Measurements from ENCODE around the gene ACR.

ACR gene

DNA sequence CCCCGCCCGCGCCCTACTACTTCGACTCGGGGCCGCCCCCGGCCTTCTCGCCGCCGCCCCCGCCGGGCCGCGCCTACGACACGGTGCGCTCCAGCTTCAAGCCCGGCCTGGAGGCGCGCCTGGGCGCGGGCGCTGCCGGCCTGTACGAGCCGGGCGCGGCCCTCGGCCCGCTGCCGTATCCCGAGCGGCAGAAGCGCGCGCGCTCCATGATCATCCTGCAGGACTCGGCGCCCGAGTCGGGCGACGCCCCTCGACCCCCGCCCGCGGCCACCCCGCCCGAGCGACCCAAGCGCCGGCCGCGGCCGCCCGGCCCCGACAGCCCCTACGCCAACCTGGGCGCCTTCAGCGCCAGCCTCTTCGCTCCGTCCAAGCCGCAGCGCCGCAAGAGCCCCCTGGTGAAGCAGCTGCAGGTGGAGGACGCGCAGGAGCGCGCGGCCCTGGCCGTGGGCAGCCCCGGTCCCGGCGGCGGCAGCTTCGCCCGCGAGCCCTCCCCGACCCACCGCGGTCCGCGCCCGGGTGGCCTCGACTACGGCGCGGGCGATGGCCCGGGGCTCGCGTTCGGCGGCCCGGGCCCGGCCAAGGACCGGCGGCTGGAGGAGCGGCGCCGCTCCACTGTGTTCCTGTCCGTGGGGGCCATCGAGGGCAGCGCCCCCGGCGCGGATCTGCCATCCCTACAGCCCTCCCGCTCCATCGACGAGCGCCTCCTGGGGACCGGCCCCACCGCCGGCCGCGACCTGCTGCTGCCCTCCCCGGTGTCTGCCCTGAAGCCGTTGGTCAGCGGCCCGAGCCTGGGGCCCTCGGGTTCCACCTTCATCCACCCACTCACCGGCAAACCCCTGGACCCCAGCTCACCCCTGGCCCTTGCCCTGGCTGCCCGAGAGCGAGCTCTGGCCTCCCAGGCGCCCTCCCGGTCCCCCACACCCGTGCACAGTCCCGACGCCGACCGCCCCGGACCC is 17.4 kb upstream of the ACR start:
- H3K9ac ChIP-seq (ENCODE audit: low read depth, low read length): peak overlapping the region; percentile 35; the same call in 1 of the 2 replicates
- H3K4me3 ChIP-seq (ENCODE audit: low read length): peak overlapping the region; percentile 45

DNA sequence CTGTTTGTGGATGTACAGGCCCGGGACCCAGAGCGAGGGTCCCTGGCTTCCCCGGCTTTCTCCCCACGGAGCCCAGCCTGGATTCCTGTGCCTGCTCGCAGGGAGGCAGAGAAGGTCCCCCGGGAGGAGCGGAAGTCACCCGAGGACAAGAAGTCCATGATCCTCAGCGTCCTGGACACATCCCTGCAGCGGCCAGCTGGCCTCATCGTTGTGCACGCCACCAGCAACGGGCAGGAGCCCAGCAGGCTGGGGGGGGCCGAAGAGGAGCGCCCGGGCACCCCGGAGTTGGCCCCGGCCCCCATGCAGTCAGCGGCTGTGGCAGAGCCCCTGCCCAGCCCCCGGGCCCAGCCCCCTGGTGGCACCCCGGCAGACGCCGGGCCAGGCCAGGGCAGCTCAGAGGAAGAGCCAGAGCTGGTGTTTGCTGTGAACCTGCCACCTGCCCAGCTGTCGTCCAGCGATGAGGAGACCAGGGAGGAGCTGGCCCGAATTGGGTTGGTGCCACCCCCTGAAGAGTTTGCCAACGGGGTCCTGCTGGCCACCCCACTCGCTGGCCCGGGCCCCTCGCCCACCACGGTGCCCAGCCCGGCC is 16.7 kb upstream of the ACR start:
- Histone ChIP-seq H3K27ac (ENCODE audit: low read depth, low read length) (no peak overlapping the region), H3K36me3 (ENCODE audit: insufficient read depth, low read length) (no peaks in the 10 kb centered on the region), H3K27me3 (ENCODE audit: insufficient read depth, low read length) (peaks cover 57% of the 10 kb centered on the region), H3K9ac (ENCODE audit: low read depth, low read length) (0 out of 2 replicates have a peak overlapping the region, but pooled peaks have one; percentile 35), H3K4me1 (ENCODE audit: insufficient read depth, low read length) (no peaks in the 10 kb centered on the region), H3K9me3 (ENCODE audit: insufficient read depth, low read depth, low read length) (no peaks in the 10 kb centered on the region), H3K4me3 (ENCODE audit: low read length) (no peak overlapping the region)
- 85% methylated on average over 32 of the region's 32 CpGs for WGBS

More for the DNA sequence above, 17.4 kb upstream of the ACR start:
- Histone ChIP-seq H3K9me3 (ENCODE audit: insufficient read depth, low read depth, low read length) (no peaks in the 10 kb centered on the region), H3K36me3 (ENCODE audit: insufficient read depth, low read length) (no peaks in the 10 kb centered on the region), H3K27ac (ENCODE audit: low read depth, low read length) (no peak overlapping the region), H3K27me3 (ENCODE audit: insufficient read depth, low read length) (peaks cover 57% of the 10 kb centered on the region), H3K4me1 (ENCODE audit: insufficient read depth, low read length) (no peaks in the 10 kb centered on the region)
- WGBS: 10% methylated on average over 132 of the region's 132 CpGs

DNA sequence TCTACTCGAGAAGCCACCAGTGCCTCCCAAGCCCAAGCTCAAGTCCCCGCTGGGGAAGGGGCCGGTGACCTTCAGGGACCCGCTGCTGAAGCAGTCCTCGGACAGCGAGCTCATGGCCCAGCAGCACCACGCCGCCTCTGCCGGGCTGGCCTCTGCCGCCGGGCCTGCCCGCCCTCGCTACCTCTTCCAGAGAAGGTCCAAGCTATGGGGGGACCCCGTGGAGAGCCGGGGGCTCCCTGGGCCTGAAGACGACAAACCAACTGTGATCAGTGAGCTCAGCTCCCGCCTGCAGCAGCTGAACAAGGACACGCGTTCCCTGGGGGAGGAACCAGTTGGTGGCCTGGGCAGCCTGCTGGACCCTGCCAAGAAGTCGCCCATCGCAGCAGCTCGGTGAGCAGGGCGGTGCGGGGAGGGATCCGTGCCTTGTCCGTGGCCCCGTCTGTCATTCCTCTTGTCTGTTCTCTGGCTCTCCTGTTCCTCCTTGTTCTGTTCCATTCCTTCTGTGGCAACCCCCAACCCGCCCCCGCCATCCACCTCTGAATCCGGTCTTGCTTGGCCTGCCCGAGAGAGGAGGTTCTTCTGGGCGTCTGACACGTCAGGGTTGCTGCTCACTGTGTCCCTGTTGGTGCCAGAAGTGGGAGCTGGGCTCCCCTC is 15.8 kb upstream of the ACR start:
- WGBS: 91% methylated on average over 33 of the region's 33 CpGs
- Histone ChIP-seq H3K9ac (ENCODE audit: low read depth, low read length) (no peak overlapping the region), H3K9me3 (ENCODE audit: insufficient read depth, low read depth, low read length) (no peaks in the 10 kb centered on the region), H3K36me3 (ENCODE audit: insufficient read depth, low read length) (no peaks in the 10 kb centered on the region), H3K27me3 (ENCODE audit: insufficient read depth, low read length) (peaks cover 54% of the 10 kb centered on the region), H3K27ac (ENCODE audit: low read depth, low read length) (no peak overlapping the region), H3K4me1 (ENCODE audit: insufficient read depth, low read length) (no peaks in the 10 kb centered on the region), H3K4me3 (ENCODE audit: low read length) (no peak overlapping the region)

DNA sequence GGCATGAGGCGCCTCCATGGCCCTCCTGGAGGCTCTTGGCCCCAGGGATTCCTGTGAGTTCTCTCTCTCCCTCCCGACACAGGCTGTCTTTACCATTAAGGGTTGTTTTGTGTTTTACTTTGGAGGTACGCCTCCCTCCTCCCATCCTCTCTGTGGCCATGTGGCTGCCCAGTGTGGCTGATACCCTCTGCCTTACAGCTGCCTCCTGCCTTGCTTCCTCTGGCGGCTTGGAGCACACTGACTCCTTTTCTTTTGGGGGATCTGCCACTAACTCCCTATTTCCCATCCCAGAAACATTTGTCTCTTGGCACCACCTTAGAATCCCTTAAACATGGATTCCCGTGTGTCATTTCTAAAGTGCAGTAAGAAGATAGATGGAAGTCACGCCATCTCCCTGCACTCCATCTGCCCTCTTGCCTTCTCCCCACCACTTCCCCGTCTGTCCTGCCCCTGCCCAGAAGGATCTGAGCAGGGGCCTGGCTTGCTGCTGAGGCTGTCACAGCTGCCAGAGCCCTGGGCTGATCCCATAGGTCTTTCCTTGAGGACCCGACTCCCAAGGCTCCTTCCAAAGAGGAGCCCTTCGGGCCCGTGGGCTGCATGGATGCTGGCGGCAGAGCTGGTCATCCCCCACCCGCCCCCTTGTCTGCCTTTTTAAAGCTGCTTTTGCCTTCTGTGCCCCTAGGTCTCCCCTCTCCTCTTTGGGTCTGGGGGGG is 15.1 kb upstream of the ACR start:
- Histone ChIP-seq H3K4me1 (ENCODE audit: insufficient read depth, low read length) (no peaks in the 10 kb centered on the region), H3K36me3 (ENCODE audit: insufficient read depth, low read length) (no peaks in the 10 kb centered on the region), H3K4me3 (ENCODE audit: low read length) (no peak overlapping the region), H3K27ac (ENCODE audit: low read depth, low read length) (no peak overlapping the region), H3K9ac (ENCODE audit: low read depth, low read length) (no peak overlapping the region), H3K9me3 (ENCODE audit: insufficient read depth, low read depth, low read length) (no peaks in the 10 kb centered on the region), H3K27me3 (ENCODE audit: insufficient read depth, low read length) (peaks cover 47% of the 10 kb centered on the region)
- 90% methylated on average over 11 of the region's 12 CpGs for WGBS

DNA sequence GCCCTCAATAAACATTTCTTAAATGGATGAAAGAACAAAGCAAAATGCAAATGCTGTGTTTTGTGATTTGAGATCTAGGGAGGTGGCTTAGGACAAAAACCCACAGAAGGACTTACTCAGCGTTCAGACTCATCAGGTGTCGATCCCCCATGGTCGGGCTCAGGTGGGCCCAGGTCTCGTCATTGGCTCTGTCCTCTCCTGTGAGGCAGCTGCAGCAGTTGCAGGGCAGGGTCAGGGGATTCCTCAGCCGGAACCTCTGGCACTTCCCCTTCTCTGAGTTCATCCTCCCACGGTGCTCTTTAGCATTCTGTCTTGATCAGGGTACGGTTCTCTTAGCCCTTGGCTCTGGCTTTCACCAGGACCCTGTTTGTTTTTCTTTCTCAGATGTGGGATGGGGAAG is 14.0 kb upstream of the ACR start:
- H3K27ac ChIP-seq (ENCODE audit: low read depth, low read length): no peak overlapping the region

DNA sequence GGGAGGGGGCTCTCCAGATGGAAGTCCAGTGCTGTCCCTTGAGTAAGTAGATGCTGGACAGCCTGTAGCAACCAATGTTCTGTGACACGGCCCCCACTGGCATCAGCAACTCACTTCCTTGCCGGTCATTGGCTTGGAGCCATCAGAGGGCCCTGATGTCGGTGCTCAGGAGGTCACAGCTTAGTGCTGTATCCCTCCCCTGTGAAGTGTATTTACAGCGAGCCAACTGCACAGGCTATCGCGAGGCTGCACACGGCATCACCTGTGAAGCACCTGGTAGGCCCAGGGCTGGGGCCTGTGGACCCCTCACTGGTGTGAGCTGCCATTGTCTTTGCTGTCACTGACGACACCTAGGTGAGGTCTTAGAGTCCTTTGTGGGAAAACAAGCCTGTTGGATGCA is 13.4 kb upstream of the ACR start:
- Histone ChIP-seq H3K9ac (ENCODE audit: low read depth, low read length) (no peak overlapping the region), H3K27ac (ENCODE audit: low read depth, low read length) (no peak overlapping the region), H3K4me3 (ENCODE audit: low read length) (no peak overlapping the region), H3K4me1 (ENCODE audit: insufficient read depth, low read length) (no peaks in the 10 kb centered on the region), H3K9me3 (ENCODE audit: insufficient read depth, low read depth, low read length) (no peaks in the 10 kb centered on the region), H3K36me3 (ENCODE audit: insufficient read depth, low read length) (no peaks in the 10 kb centered on the region), H3K27me3 (ENCODE audit: insufficient read depth, low read length) (peaks cover 30% of the 10 kb centered on the region)
- 94% methylated on average over 8 of the region's 8 CpGs for WGBS

More for the DNA sequence above, 14.0 kb upstream of the ACR start:
- no peak overlapping the region for H3K4me3 ChIP-seq (ENCODE audit: low read length)
- no peak overlapping the region for H3K9ac ChIP-seq (ENCODE audit: low read depth, low read length)
- H3K36me3 ChIP-seq (ENCODE audit: insufficient read depth, low read length): no peaks in the 10 kb centered on the region
- H3K27me3 ChIP-seq (ENCODE audit: insufficient read depth, low read length): peaks cover 36% of the 10 kb centered on the region
- no peaks in the 10 kb centered on the region for H3K9me3 ChIP-seq (ENCODE audit: insufficient read depth, low read depth, low read length)
- WGBS: 74% methylated on average over 7 of the region's 7 CpGs
- no peaks in the 10 kb centered on the region for H3K4me1 ChIP-seq (ENCODE audit: insufficient read depth, low read length)

DNA sequence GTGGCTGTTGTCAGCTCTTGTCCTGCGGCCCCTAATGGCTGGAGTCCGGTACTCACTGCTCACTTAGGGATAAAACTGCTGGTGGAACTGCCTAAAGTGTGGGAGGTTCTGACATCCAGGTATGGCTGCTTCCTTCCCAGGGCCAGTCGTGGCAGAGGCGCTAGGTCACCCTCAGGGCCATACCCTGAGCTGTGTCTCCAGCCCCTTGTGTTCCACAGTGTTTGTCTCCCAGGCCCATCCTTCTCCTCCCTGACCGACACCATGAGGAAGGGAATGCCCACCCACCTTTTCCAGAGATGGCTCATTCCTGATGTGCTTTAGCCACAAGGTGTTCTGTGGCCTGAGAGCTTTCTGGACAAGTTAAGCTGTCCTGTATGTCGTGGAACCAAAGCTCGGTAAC is 12.4 kb upstream of the ACR start:
- Histone ChIP-seq H3K9me3 (ENCODE audit: insufficient read depth, low read depth, low read length) (no peaks in the 10 kb centered on the region), H3K27me3 (ENCODE audit: insufficient read depth, low read length) (peaks cover 24% of the 10 kb centered on the region), H3K36me3 (ENCODE audit: insufficient read depth, low read length) (no peaks in the 10 kb centered on the region), H3K9ac (ENCODE audit: low read depth, low read length) (no peak overlapping the region), H3K27ac (ENCODE audit: low read depth, low read length) (no peak overlapping the region), H3K4me1 (ENCODE audit: insufficient read depth, low read length) (no peaks in the 10 kb centered on the region), H3K4me3 (ENCODE audit: low read length) (no peak overlapping the region)
- 93% methylated on average over 7 of the region's 7 CpGs for WGBS

DNA sequence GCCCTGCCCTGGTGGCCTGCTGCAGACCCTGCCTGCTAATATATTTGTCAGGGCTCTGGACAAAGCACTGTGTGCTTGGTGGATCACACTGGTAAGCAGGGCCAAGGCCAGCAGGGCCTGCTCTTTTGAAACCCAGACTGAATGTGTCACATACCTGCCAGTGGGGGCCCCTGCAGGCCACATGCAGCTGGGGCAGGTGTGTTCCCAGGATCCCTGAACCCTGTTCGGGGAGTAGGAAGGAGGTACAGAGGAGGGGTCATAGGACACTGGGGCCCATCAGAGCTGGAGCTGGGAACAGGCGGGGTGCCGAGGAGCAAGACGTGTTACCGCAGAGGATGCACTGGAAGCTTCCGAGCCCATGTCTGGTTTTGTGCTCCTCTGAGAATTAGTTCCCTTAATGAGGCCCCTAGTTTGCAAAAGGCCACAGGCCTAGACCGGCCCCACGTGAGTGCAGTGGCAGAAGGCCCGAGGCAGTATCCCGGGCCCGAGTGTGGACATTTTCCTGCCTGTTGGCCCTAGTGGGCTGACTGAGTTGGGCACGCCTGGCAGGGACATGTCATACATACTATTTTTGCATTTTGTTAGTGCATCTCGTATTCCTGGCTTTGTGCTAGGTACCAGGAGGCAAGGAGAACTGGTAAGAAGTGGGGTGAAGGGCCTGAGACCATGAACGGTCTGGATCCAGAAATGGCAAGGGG is 11.2 kb upstream of the ACR start:
- no peaks in the 10 kb centered on the region for H3K4me1 ChIP-seq (ENCODE audit: insufficient read depth, low read length)
- no peak overlapping the region for H3K4me3 ChIP-seq (ENCODE audit: low read length)
- no peak overlapping the region for H3K9ac ChIP-seq (ENCODE audit: low read depth, low read length)
- H3K27me3 ChIP-seq (ENCODE audit: insufficient read depth, low read length): peaks cover 22% of the 10 kb centered on the region
- H3K36me3 ChIP-seq (ENCODE audit: insufficient read depth, low read length): no peaks in the 10 kb centered on the region
- no peak overlapping the region for H3K27ac ChIP-seq (ENCODE audit: low read depth, low read length)
- H3K9me3 ChIP-seq (ENCODE audit: insufficient read depth, low read depth, low read length): no peaks in the 10 kb centered on the region
- WGBS: 93% methylated on average over 14 of the region's 14 CpGs

DNA sequence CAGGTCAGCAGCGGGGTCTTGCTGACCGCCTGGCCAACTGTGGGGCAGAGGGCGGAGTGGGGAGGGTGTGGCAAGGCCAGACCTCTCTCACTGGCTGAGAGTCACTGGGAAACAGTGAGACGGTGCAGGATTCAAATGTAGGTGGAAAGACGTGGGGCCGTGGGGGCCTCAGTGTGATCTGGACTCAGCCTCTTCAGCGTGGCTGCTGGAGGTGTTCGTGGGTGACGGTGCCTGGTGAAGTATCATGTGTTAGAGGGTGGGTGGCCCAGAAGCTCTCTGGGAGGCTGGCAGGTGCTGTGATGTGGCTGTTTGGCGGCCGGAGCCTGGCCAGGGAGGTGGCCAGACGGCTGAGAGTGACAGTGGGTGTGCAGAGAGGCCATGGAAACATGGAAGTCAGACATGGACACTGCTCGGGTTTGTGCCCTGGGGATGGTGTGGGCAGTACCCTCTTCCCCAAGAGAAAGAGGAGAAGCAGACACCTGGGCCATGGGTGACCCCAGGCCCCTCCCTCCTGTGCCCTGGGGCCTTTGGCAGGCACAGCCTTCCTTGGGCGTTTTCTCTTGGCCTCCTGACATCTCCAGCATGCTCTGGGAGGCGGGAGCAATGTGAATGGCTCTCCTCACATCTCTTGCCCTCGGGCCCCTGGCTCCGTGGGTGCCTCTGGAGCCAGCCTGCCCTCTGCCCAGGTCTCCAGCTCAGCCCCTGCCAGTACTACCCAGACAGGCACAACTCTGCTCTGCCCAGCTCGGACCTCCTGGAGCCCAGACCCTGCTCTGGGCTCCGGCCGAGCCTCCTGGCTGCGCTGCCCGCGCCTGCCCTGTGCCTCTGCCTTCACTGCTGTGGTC is 10.1 kb upstream of the ACR start:
- Histone ChIP-seq H3K9ac (ENCODE audit: low read depth, low read length) (no peak overlapping the region), H3K9me3 (ENCODE audit: insufficient read depth, low read depth, low read length) (no peaks in the 10 kb centered on the region), H3K4me3 (ENCODE audit: low read length) (no peak overlapping the region), H3K27me3 (ENCODE audit: insufficient read depth, low read length) (peaks cover 16% of the 10 kb centered on the region), H3K4me1 (ENCODE audit: insufficient read depth, low read length) (no peaks in the 10 kb centered on the region), H3K27ac (ENCODE audit: low read depth, low read length) (no peak overlapping the region), H3K36me3 (ENCODE audit: insufficient read depth, low read length) (no peaks in the 10 kb centered on the region)
- WGBS: 88% methylated on average over 23 of the region's 23 CpGs

DNA sequence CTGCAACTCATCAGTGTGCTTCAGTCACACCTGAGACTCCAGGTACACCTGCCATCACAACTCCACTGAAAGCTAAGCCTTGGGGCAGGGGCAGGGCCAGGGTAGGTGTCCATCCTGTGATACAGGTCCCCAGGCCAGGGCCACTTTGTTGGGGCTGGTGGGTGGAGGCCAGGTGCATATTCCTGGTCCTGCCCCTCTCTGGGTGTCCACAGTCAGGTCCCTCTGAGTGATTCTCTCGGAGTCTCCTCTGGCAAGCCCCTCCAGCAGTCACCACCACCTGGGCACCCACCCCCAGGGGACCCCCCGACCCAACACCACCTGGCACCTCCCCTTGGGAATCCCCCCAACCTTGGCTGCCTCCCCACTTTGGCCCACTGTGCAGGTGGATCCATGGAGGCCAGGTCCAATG is 9.5 kb upstream of the ACR start:
- 74% methylated on average over 2 of the region's 2 CpGs for WGBS
- H3K27ac ChIP-seq (ENCODE audit: low read depth, low read length): no peak overlapping the region

More for the DNA sequence above, 9.5 kb upstream of the ACR start:
- Histone ChIP-seq H3K9ac (ENCODE audit: low read depth, low read length) (no peak overlapping the region), H3K4me1 (ENCODE audit: insufficient read depth, low read length) (no peaks in the 10 kb centered on the region), H3K9me3 (ENCODE audit: insufficient read depth, low read depth, low read length) (no peaks in the 10 kb centered on the region), H3K27me3 (ENCODE audit: insufficient read depth, low read length) (peaks cover 20% of the 10 kb centered on the region), H3K36me3 (ENCODE audit: insufficient read depth, low read length) (no peaks in the 10 kb centered on the region), H3K4me3 (ENCODE audit: low read length) (no peak overlapping the region)
